Panc1 (cell line): ENCODE results near the gene PNRC1. TPM values are rescaled to one million over a fixed set of nuclear protein-coding genes. Genes with fewer than 3 reads are reported as not detected.
"Not testable (repeated sequence)": the region's sequence is repeated elsewhere in the genome, so short reads cannot be mapped to it uniquely, and the experiment has no call there.

Source experiments
- ATAC-seq: fragments of 200-7000 bp; cut with Tn5 transposase; 2 replicates; pipeline ENCODE4 v1.9.1; 2020; ENCODE audit warnings: mild to moderate bottlenecking, moderate library complexity
- BruUV-seq: library from RNA; stranded (reverse); fragments of 400-500 nt; replicated peaks from 2 replicates; lab custom pipeline; 2021; lab: Mats Ljungman, UMichigan
- CTCF ChIA-PET: fragments of 300-600 bp; sonication (Branson Sonifier 250); formaldehyde crosslinking; loops from one replicate; lab custom pipeline; 2022; ENCODE audit warnings: antibody characterized with exemption; lab: Charles Lee
- POLR2A ChIA-PET: fragments of 300-600 bp; sonication (Branson Sonifier 250); formaldehyde crosslinking; loops from one replicate; lab custom pipeline; 2022; ENCODE audit warnings: antibody characterized with exemption; lab: Charles Lee
- DNase-seq: peaks from one replicate; pipeline ENCODE4 v3.0.0-alpha.2; 2010; ENCODE audit warnings: low read depth, low spot score
- H3K27ac ChIP-seq: 2 replicates; pipeline ENCODE4 v1.5.1; 2011; ENCODE audit warnings: mild to moderate bottlenecking, low read length, inconsistent platforms
- H3K27me3 ChIP-seq: fragments of 200-500 bp; sonication (Bioruptor generic); 2 replicates; pipeline ENCODE4 v1.6.0; 2014; ENCODE audit warnings: low read length, inconsistent platforms; ENCODE audit not compliant: control insufficient read depth, insufficient read depth
- H3K36me3 ChIP-seq: fragments of 200-500 bp; sonication (Bioruptor generic); 2 replicates; pipeline ENCODE4 v1.5.1; 2014; ENCODE audit warnings: inconsistent platforms, mild to moderate bottlenecking, low read length, moderate library complexity; ENCODE audit not compliant: control insufficient read depth, insufficient read depth
- H3K4me1 ChIP-seq: 2 replicates; pipeline ENCODE4 v1.5.1; 2011; ENCODE audit warnings: inconsistent platforms, mild to moderate bottlenecking, low read length, moderate library complexity; ENCODE audit not compliant: control insufficient read depth, insufficient read depth
- H3K4me3 ChIP-seq, 2 experiments: 2 replicates each; pipeline ENCODE4 v1.5.1; 2011 to 2012; ENCODE audit warnings: low read depth in 2 of 2, low read length in 2 of 2, mild to moderate bottlenecking in 2 of 2, inconsistent platforms in 1 of 2, moderate library complexity in 1 of 2
- H3K9me3 ChIP-seq: fragments of 200-500 bp; sonication (Bioruptor generic); 2 replicates; pipeline ENCODE4 v1.5.1; 2014; ENCODE audit warnings: low read depth, mild to moderate bottlenecking, inconsistent platforms, low read length, moderate library complexity; ENCODE audit not compliant: control insufficient read depth, insufficient read depth
- CTCF ChIP-seq: fragments of 450-650 bp; IDR thresholded peaks from 2 replicates; pipeline ENCODE4 v1.5.1; 2017; ENCODE audit warnings: mild to moderate bottlenecking
- POLR2AphosphoS5 ChIP-seq: IDR thresholded peaks from 2 replicates; pipeline ENCODE4 v1.6.1; 2012; ENCODE audit warnings: mild to moderate bottlenecking, low read depth, low read length, moderate library complexity
- REST ChIP-seq, 2 experiments: IDR thresholded peaks; 2 replicates each; pipeline ENCODE4 v1.6.1; 2011 to 2012; ENCODE audit warnings: low read depth in 2 of 2, control low read depth in 1 of 2, low read length in 1 of 2, mild to moderate bottlenecking in 1 of 2, moderate library complexity in 1 of 2; ENCODE audit not compliant: insufficient read depth in 1 of 2
- SIN3A ChIP-seq: IDR thresholded peaks from 2 replicates; pipeline ENCODE4 v1.6.1; 2012; ENCODE audit warnings: low read depth, mild to moderate bottlenecking, low read length, moderate library complexity, borderline replicate concordance; ENCODE audit not compliant: insufficient read depth
- TCF7L2 ChIP-seq: IDR thresholded peaks from 2 replicates; pipeline ENCODE4 v1.6.1; 2011; ENCODE audit warnings: mild to moderate bottlenecking, low read depth, low read length, inconsistent platforms
- in situ Hi-C: cut with HindIII; loops from 2 replicates; pipeline ENCODE4 v1.10.0; 2016; ENCODE audit warnings: low sequenced_read_pairs, low pct_unique_long_range_greater_than_20kb
- intact Hi-C: fragments of 100-400 bp; cut with micrococcal nuclease; formaldehyde crosslinking; loops from one replicate; pipeline ENCODE4 v1.10.0; 2022; ENCODE audit not compliant: unreplicated experiment
- total RNA-seq: library from RNA; stranded (reverse); gene quantifications from one replicate; pipeline ENCODE4 v1.2.1, GENCODE V29; 2021; ENCODE audit not compliant: unreplicated experiment

PNRC1 gene
- total RNA-seq, 1 experiment from 2014 or later = 63.5 TPM

GRCh38 chr6:89122625-89123024, 42.1 kb downstream of the PNRC1 start:
- ATAC-seq = peak; percentile 83

GRCh38 chr6:89128256-89128671, 47.7 kb downstream of the PNRC1 start:
- BruUV-seq = not testable (repeated sequence)

More at GRCh38 chr6:89122625-89123024, 42.1 kb downstream of the PNRC1 start:
- in situ Hi-C loops (no loop called here), intact Hi-C loops (loop anchor here (1.0 to 10.0 kb wide), 2 partner anchors 120 to 138 kb away; no protein-coding TSS in a partner anchor)
- Histone ChIP-seq H3K4me3 (no peak overlapping the region), H3K36me3 (no peaks in the 10 kb centered on the region), H3K4me1 (no peaks in the 10 kb centered on the region), H3K27ac (no peak overlapping the region), H3K27me3 (no peaks in the 10 kb centered on the region; the same call in 1 of the 2 replicates), H3K9me3 (no peaks in the 10 kb centered on the region)
- CTCF ChIA-PET = interaction anchor here (0.6 kb wide), 1 partner anchor 60 kb away, joined by 5 read pairs; no protein-coding TSS in a partner anchor
- TF ChIP-seq CTCF (peak; percentile 70; the same call in 1 of the 2 replicates), TCF7L2 (no peak), POLR2AphosphoS5 (no peak), REST (IDR thresholded peaks at IDR 0.05; ENCODE audit: insufficient read depth in 1 of 2, low read depth in 2 of 2, low read length in 1 of 2) (no peak), SIN3A (no peak)
- BruUV-seq = no TSS peak
- POLR2A ChIA-PET = no interaction called here
- no peak for DNase-seq

GRCh38 chr6:89131599-89131998, 51.0 kb downstream of the PNRC1 start:
- no TSS peak for BruUV-seq
- H3K9me3 ChIP-seq = no peaks in the 10 kb centered on the region
- CTCF ChIA-PET = no interaction called here
- no peaks in the 10 kb centered on the region for H3K36me3 ChIP-seq
- H3K4me3 ChIP-seq = no peak overlapping the region
- H3K27me3 ChIP-seq = no peaks in the 10 kb centered on the region; the same call in 1 of the 2 replicates
- POLR2A ChIA-PET = no interaction called here
- DNase-seq (no peak), ATAC-seq (no peak)
- no peaks in the 10 kb centered on the region for H3K4me1 ChIP-seq
- TF ChIP-seq TCF7L2 = no peak
- TF ChIP-seq CTCF = no peak
- no peak for TF ChIP-seq REST (IDR thresholded peaks at IDR 0.05; ENCODE audit: insufficient read depth in 1 of 2, low read depth in 2 of 2, low read length in 1 of 2)
- TF ChIP-seq POLR2AphosphoS5 = no peak
- no peak for TF ChIP-seq SIN3A
- H3K27ac ChIP-seq = no peak overlapping the region
- intact Hi-C loops = no loop called here
- in situ Hi-C loops = no loop called here

More at GRCh38 chr6:89128256-89128671, 47.7 kb downstream of the PNRC1 start:
- ATAC-seq, H3K9me3 ChIP-seq, H3K27me3 ChIP-seq, H3K4me1 ChIP-seq, H3K27ac ChIP-seq, H3K36me3 ChIP-seq, DNase-seq, CTCF ChIA-PET, in situ Hi-C loops, H3K4me3 ChIP-seq: not testable (repeated sequence)
- POLR2A ChIA-PET = interaction anchor here (0.6 kb wide), 1 partner anchor 38 kb away, joined by 14 read pairs; no protein-coding TSS in a partner anchor
- intact Hi-C loops = loop anchor here (10.0 kb wide), 1 partner anchor 143 kb away; no protein-coding TSS in a partner anchor
